Lower leg skin (tissue), 3 donors: Measurements from ENCODE around the gene CASS4.

Source experiments
- POLR2A ChIP-seq, 2 donors: fragments of 450-650 bp; IDR thresholded peaks; one replicate each; pipeline ENCODE4 v1.6.1; 2016 to 2017; ENCODE audit warnings: antibody characterized with exemption in 2 of 2, mild to moderate bottlenecking in 1 of 2, moderate library complexity in 1 of 2
- TF ChIP-seq, protein P1 (sequence below), 3 donors: fragments of 450-650 bp; IDR thresholded peaks; one replicate each; pipeline ENCODE4 v1.5.1; 2016; ENCODE audit warnings: antibody characterized with exemption in 3 of 3, mild to moderate bottlenecking in 3 of 3, moderate library complexity in 2 of 3

- TF ChIP-seq, protein P1, sequence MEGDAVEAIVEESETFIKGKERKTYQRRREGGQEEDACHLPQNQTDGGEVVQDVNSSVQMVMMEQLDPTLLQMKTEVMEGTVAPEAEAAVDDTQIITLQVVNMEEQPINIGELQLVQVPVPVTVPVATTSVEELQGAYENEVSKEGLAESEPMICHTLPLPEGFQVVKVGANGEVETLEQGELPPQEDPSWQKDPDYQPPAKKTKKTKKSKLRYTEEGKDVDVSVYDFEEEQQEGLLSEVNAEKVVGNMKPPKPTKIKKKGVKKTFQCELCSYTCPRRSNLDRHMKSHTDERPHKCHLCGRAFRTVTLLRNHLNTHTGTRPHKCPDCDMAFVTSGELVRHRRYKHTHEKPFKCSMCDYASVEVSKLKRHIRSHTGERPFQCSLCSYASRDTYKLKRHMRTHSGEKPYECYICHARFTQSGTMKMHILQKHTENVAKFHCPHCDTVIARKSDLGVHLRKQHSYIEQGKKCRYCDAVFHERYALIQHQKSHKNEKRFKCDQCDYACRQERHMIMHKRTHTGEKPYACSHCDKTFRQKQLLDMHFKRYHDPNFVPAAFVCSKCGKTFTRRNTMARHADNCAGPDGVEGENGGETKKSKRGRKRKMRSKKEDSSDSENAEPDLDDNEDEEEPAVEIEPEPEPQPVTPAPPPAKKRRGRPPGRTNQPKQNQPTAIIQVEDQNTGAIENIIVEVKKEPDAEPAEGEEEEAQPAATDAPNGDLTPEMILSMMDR (IDR thresholded peaks at IDR 0.05) = no peak
- TF ChIP-seq POLR2A (IDR thresholded peaks at IDR 0.05) = no peak
Measured at GRCh38 chr20:56391596-56392131, 20.4 kb upstream of the CASS4 start.
